Astrocyte (in vitro differentiated cells and primary cell): ENCODE results near the gene SLC39A5. TPM values are rescaled to one million over a fixed set of nuclear protein-coding genes. Genes with fewer than 3 reads are reported as not detected.

Source experiments
- DNase-seq: peaks from one replicate; pipeline ENCODE4 v3.0.0-alpha.2; 2010; ENCODE audit warnings: low read depth
- FAIRE-seq: peaks from 2 replicates; lab custom pipeline; 2011; peaks lifted over from hg19 to GRCh38; lab: Jason Lieb, UNC
- H2AFZ ChIP-seq: 2 replicates; pipeline ENCODE4 v1.6.0; 2012; ENCODE audit warnings: low read depth, low read length, inconsistent platforms
- H3K27ac ChIP-seq: 2 replicates; pipeline ENCODE4 v1.5.1; 2011; ENCODE audit warnings: low read depth, low read length, inconsistent platforms
- H3K27me3 ChIP-seq: 2 replicates; pipeline ENCODE4 v1.6.0; 2011; ENCODE audit warnings: low read length, inconsistent platforms; ENCODE audit not compliant: insufficient read depth
- H3K36me3 ChIP-seq: 2 replicates; pipeline ENCODE4 v1.5.1; 2011; ENCODE audit warnings: low read length, inconsistent platforms; ENCODE audit not compliant: insufficient read depth
- H3K4me1 ChIP-seq: 2 replicates; pipeline ENCODE4 v1.5.1; 2011; ENCODE audit warnings: low read length, inconsistent platforms; ENCODE audit not compliant: insufficient read depth
- H3K4me2 ChIP-seq: 2 replicates; pipeline ENCODE4 v1.6.0; 2012; ENCODE audit warnings: low read length, inconsistent platforms
- H3K4me3 ChIP-seq: 2 replicates; pipeline ENCODE4 v1.5.1; 2011; ENCODE audit warnings: low read depth, mild to moderate bottlenecking, low read length, inconsistent platforms; ENCODE audit not compliant: insufficient read depth
- H3K79me2 ChIP-seq: 2 replicates; pipeline ENCODE4 v1.6.0; 2012; ENCODE audit warnings: mild to moderate bottlenecking, low read length, inconsistent platforms; ENCODE audit not compliant: insufficient read depth
- H3K9ac ChIP-seq: 2 replicates; pipeline ENCODE4 v1.6.0; 2012; ENCODE audit warnings: mild to moderate bottlenecking, low read length, inconsistent platforms
- H3K9me3 ChIP-seq: 2 replicates; pipeline ENCODE4 v1.5.1; 2012; ENCODE audit warnings: low read depth, mild to moderate bottlenecking, low read length, inconsistent platforms; ENCODE audit not compliant: insufficient read depth
- H4K20me1 ChIP-seq: 2 replicates; pipeline ENCODE4 v1.6.0; 2012; ENCODE audit warnings: low read length, inconsistent platforms; ENCODE audit not compliant: insufficient read depth
- H3K27ac Mint-ChIP-seq: one replicate; pipeline ENCODE4 v1.8.0; 2021; ENCODE audit warnings: mild to moderate bottlenecking, mixed read lengths; ENCODE audit not compliant: unreplicated experiment
- H3K27me3 Mint-ChIP-seq: one replicate; pipeline ENCODE4 v1.8.0; 2021; ENCODE audit warnings: low read depth, mixed read lengths; ENCODE audit not compliant: unreplicated experiment
- H3K36me3 Mint-ChIP-seq: one replicate; pipeline ENCODE4 v1.8.0; 2021; ENCODE audit warnings: low read depth, mixed read lengths; ENCODE audit not compliant: unreplicated experiment
- H3K4me1 Mint-ChIP-seq: one replicate; pipeline ENCODE4 v1.8.0; 2021; ENCODE audit warnings: low read depth, mixed read lengths; ENCODE audit not compliant: unreplicated experiment
- H3K4me3 Mint-ChIP-seq: one replicate; pipeline ENCODE4 v1.8.0; 2021; ENCODE audit warnings: mild to moderate bottlenecking, moderate library complexity, mixed read lengths; ENCODE audit not compliant: unreplicated experiment
- H3K9me3 Mint-ChIP-seq: one replicate; pipeline ENCODE4 v1.8.0; 2021; ENCODE audit warnings: mild to moderate bottlenecking, mixed read lengths; ENCODE audit not compliant: unreplicated experiment
- CTCF ChIP-seq: IDR thresholded peaks from 2 replicates; pipeline ENCODE4 v1.5.1; 2011; ENCODE audit warnings: low read depth, mild to moderate bottlenecking, inconsistent platforms, low read length, moderate library complexity; ENCODE audit not compliant: insufficient read depth
- EZH2 ChIP-seq: IDR thresholded peaks from 2 replicates; pipeline ENCODE4 v1.6.1; 2012; ENCODE audit warnings: mild to moderate bottlenecking, low read length, inconsistent platforms; ENCODE audit not compliant: insufficient read depth
- total RNA-seq: library from RNA; stranded (reverse); gene quantifications from 2 replicates; pipeline ENCODE4 v1.2.1, GENCODE V29; 2021

The SLC39A5 gene
- total RNA-seq, 1 donor from 2014 or later: 0.39 TPM

- H3K4me3 ChIP-seq: no peak overlapping the region
- no peaks in the 10 kb centered on the region for H3K27me3 ChIP-seq
- H3K36me3 ChIP-seq: peaks cover 34% of the 10 kb centered on the region
- H3K27me3 Mint-ChIP-seq: no peaks in the 10 kb centered on the region
- H3K4me3 Mint-ChIP-seq: no peak overlapping the region
- peaks cover 8% of the 10 kb centered on the region for H3K4me1 ChIP-seq
- no peaks in the 10 kb centered on the region for H3K79me2 ChIP-seq
- no peak for DNase-seq
- H3K4me2 ChIP-seq: no peak overlapping the region
- no peaks in the 10 kb centered on the region for H3K9me3 Mint-ChIP-seq
- H3K9me3 ChIP-seq: no peaks in the 10 kb centered on the region
- peaks cover 18% of the 10 kb centered on the region for H3K36me3 Mint-ChIP-seq
- FAIRE-seq: no peak
- H3K27ac Mint-ChIP-seq: no peak overlapping the region
- H2AFZ ChIP-seq: no peak overlapping the region
- no peak overlapping the region for H3K9ac ChIP-seq
- peaks cover 27% of the 10 kb centered on the region for H4K20me1 ChIP-seq
- H3K27ac ChIP-seq: no peak overlapping the region
- no peak for TF ChIP-seq EZH2
- TF ChIP-seq CTCF: no peak
- peaks cover 19% of the 10 kb centered on the region for H3K4me1 Mint-ChIP-seq
These were observed 27.0 kb upstream of the SLC39A5 start for GRCh38 chr12:56202838-56203237.

GRCh38 chr12:56204275-56204674 is 25.6 kb upstream of the SLC39A5 start:
- H3K27me3 Mint-ChIP-seq: no peaks in the 10 kb centered on the region
- H3K4me2 ChIP-seq: no peak overlapping the region
- no peak overlapping the region for H3K4me3 Mint-ChIP-seq
- no peaks in the 10 kb centered on the region for H3K9me3 ChIP-seq
- TF ChIP-seq CTCF (no peak), EZH2 (no peak)
- H3K27ac Mint-ChIP-seq: no peak overlapping the region
- H3K9me3 Mint-ChIP-seq: no peaks in the 10 kb centered on the region
- no peak overlapping the region for H3K4me3 ChIP-seq
- H3K27me3 ChIP-seq: no peaks in the 10 kb centered on the region
- FAIRE-seq (no peak), DNase-seq (no peak)
- no peak overlapping the region for H3K9ac ChIP-seq
- peaks cover 39% of the 10 kb centered on the region for H3K36me3 ChIP-seq
- no peak overlapping the region for H2AFZ ChIP-seq
- H3K27ac ChIP-seq: no peak overlapping the region
- H4K20me1 ChIP-seq: peaks cover 27% of the 10 kb centered on the region
- H3K79me2 ChIP-seq: no peaks in the 10 kb centered on the region
- peaks cover 8% of the 10 kb centered on the region for H3K4me1 ChIP-seq
- peaks cover 18% of the 10 kb centered on the region for H3K36me3 Mint-ChIP-seq
- peaks cover 13% of the 10 kb centered on the region for H3K4me1 Mint-ChIP-seq

- H3K4me2 ChIP-seq: no peak overlapping the region
- FAIRE-seq (no peak), DNase-seq (no peak)
- Mint-ChIP-seq H3K27me3 (no peaks in the 10 kb centered on the region), H3K27ac (no peak overlapping the region), H3K9me3 (no peaks in the 10 kb centered on the region), H3K36me3 (peaks cover 23% of the 10 kb centered on the region), H3K4me3 (no peak overlapping the region), H3K4me1 (peaks cover 13% of the 10 kb centered on the region)
- peaks cover 31% of the 10 kb centered on the region for H4K20me1 ChIP-seq
- H3K9me3 ChIP-seq: no peaks in the 10 kb centered on the region
- H3K27ac ChIP-seq: no peak overlapping the region
- peaks cover 8% of the 10 kb centered on the region for H3K4me1 ChIP-seq
- TF ChIP-seq CTCF (peak; percentile 8), EZH2 (no peak)
- H3K79me2 ChIP-seq: no peaks in the 10 kb centered on the region
- peaks cover 47% of the 10 kb centered on the region for H3K36me3 ChIP-seq
- H3K27me3 ChIP-seq: no peaks in the 10 kb centered on the region
- H2AFZ ChIP-seq: no peak overlapping the region
- H3K4me3 ChIP-seq: no peak overlapping the region
- no peak overlapping the region for H3K9ac ChIP-seq
These were observed 24.4 kb upstream of the SLC39A5 start for GRCh38 chr12:56205445-56205844.
